ENCODE results near the gene TPK1.

The TPK1 gene

GRCh38 chr7:144403102-144403501, 432.8 kb downstream of the TPK1 start:
- DNase-seq, result no peak
